Measurements from ENCODE around the gene LIMS1. TPM values are rescaled to one million over a fixed set of nuclear protein-coding genes. Genes with fewer than 3 reads are reported as not detected.
"Not testable (repeated sequence)": the region's sequence is repeated elsewhere in the genome, so short reads cannot be mapped to it uniquely, and the experiment has no call there.

Gene LIMS1
- total RNA-seq, 2 donors from 2014 or later, result 34.1 to 50.3 TPM

- H3K9me3 ChIP-seq; H3K27me3 ChIP-seq; H3K36me3 ChIP-seq; intact Hi-C loops (cut with DNase I); H3K4me1 ChIP-seq; H3K4me3 ChIP-seq; H3K27ac ChIP-seq; DNase-seq; H3K9ac ChIP-seq (ENCODE audit: low read depth in 2 of 2, low read length in 2 of 2): not testable (repeated sequence)
These were observed 116.2 kb downstream of the LIMS1 start for GRCh38 chr2:108650465-108650864.

- H3K4me1 ChIP-seq; intact Hi-C loops (cut with DNase I): not testable (repeated sequence)
These were observed 117.2 kb downstream of the LIMS1 start for GRCh38 chr2:108651468-108651867.

DNA sequence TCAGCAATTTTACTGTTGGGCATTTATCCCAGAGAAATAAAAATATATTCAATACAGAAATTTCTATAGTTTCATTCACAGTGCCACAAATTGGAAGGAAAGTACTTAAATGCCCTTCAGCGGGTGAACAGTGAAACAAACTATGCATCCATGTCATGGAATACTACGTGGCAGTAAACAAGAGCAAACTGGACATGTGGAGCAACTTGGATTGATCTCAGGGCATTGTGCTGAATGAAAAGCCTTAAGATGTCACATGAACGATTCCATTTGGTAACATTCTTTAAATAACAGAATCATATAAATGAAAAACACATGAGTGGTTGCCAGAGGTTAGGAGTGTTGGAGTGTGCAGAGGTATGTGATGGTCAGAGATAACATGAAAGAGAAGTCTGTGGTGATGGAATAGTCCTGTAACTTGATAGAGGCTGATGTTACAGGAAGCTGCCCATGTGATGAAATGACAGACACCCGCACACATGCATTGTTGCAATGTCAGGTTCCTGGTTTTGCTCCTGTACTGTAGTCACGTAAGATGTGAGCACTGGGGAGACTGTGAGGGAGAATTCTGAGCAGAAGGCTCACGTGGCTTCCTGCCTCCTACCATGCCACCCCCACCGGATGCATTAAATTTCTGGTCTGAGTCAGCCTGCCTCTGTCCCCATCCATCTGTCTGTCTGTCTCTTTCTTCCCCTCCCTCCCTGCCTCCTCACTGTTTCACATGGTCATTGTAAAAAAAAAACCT lies 118.1 kb downstream of the LIMS1 start:
- H3K36me3 ChIP-seq; H3K4me3 ChIP-seq; H3K9ac ChIP-seq (ENCODE audit: low read depth in 2 of 2, low read length in 2 of 2); H3K27me3 ChIP-seq; H3K4me1 ChIP-seq; H3K9me3 ChIP-seq; DNase-seq; H3K27ac ChIP-seq; intact Hi-C loops (cut with DNase I): not testable (repeated sequence)

More at GRCh38 chr2:108651468-108651867, 117.2 kb downstream of the LIMS1 start:
- H3K4me3 ChIP-seq; H3K27ac ChIP-seq; H3K36me3 ChIP-seq; H3K9me3 ChIP-seq; DNase-seq; H3K27me3 ChIP-seq; H3K9ac ChIP-seq (ENCODE audit: low read depth in 2 of 2, low read length in 2 of 2): not testable (repeated sequence)

- DNase-seq; intact Hi-C loops (cut with DNase I); H3K27ac ChIP-seq: not testable (repeated sequence)
These were observed 119.2 kb downstream of the LIMS1 start for GRCh38 chr2:108653425-108653824.

DNA sequence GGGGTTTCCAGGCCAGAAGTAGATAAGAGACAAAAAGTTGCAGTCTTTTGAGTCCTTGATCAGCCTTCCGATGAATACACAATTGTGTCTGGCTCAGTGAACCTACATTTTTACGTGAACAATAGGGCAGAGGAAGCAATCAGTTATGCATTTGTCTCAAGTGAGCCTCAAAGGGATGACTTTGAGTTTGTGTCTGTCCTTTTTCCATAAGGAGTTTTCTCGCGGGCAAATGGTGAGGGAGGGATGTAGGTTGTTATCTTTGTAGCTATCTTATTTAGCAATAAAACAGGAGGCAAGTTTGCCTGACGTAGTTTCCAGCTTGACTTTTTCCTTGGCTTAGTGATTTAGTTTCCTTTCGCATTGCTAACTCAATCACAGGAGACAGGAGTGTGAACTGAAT lies 119.6 kb downstream of the LIMS1 start:
- H3K9ac ChIP-seq (ENCODE audit: low read depth in 2 of 2, low read length in 2 of 2); DNase-seq; H3K27ac ChIP-seq; intact Hi-C loops (cut with DNase I); H3K36me3 ChIP-seq; H3K27me3 ChIP-seq; H3K4me1 ChIP-seq; H3K9me3 ChIP-seq; H3K4me3 ChIP-seq: not testable (repeated sequence)

More at GRCh38 chr2:108653425-108653824, 119.2 kb downstream of the LIMS1 start:
- not testable (repeated sequence) for H3K36me3 ChIP-seq; H3K27me3 ChIP-seq; H3K9me3 ChIP-seq; H3K4me3 ChIP-seq; H3K4me1 ChIP-seq; H3K9ac ChIP-seq (ENCODE audit: low read depth in 2 of 2, low read length in 2 of 2)

DNA sequence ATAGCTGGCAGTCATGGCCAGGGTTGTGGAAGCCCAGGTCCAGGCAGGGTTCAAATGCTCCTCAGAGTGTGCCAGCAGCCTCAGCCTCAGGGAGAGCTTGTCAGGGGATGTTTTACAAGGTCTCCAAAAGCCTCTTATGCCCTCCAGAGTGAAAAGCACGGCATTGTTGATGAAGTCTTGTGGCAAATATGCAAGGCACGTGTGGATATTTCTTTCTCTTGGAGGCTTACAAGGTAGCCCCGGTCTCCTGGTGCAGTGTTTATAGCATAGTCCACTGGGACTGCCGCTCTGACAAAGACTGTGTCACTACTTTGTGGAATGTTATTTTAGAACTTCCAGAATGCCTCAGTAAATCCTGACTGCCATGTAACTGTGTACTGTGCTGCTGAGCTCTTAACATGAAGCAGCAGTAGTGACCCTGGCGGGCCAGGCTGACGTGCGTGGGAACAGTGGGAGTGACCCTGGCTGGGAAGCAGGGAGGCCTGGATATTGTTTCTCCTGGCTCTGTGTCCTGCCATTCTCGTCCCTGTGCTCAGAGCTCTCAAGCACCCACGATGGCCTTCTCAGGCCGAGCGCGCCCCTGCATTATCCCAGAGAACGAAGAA lies 120.4 kb downstream of the LIMS1 start:
- intact Hi-C loops (cut with DNase I); H3K9me3 ChIP-seq; H3K4me3 ChIP-seq; DNase-seq; H3K27ac ChIP-seq; H3K4me1 ChIP-seq; H3K27me3 ChIP-seq; H3K9ac ChIP-seq (ENCODE audit: low read depth in 2 of 2, low read length in 2 of 2); H3K36me3 ChIP-seq: not testable (repeated sequence)

DNA sequence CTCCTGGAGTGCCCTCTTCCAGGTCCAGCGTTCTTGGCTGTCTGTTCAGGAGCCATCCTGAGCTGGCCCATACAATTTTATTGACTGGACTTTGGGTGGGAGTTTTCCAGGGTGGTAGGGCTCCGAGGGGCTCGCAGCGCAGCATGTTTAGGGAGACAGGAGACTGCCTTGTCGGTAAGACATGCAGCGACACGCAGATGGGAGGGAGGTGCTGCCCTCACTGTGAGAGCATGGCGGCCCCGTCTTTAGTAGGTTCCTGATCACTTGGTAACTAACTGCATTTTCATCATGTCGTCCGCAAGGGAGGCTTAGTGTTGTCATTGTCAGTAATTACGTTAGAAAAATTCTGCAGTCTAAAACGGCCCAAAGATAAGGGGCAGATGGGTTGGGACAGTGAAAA lies 121.0 kb downstream of the LIMS1 start:
- H3K9ac ChIP-seq (ENCODE audit: low read depth in 2 of 2, low read length in 2 of 2); H3K4me3 ChIP-seq; H3K9me3 ChIP-seq; intact Hi-C loops (cut with DNase I); H3K27ac ChIP-seq; H3K36me3 ChIP-seq; DNase-seq; H3K27me3 ChIP-seq; H3K4me1 ChIP-seq: not testable (repeated sequence)

DNA sequence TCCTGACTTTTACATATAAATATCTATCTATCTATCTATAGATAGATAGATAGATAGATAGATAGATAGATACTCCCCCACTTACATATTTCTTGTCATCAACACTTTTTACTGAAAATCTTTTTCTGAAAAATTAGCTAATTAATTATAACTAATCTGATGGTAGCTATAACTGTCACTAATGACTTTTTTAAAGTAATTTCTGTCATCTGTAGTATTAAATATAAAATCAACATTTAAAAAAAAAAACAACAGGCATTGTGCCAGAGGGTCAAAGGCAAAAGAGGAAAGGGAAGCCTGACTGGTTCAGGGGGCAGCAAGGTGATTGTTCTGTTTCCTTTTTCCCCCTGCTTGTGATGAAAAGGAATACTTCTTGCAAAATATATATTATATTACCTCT lies 122.0 kb downstream of the LIMS1 start:
- H3K27ac ChIP-seq; H3K4me3 ChIP-seq; H3K36me3 ChIP-seq; DNase-seq; H3K9me3 ChIP-seq; H3K4me1 ChIP-seq; H3K9ac ChIP-seq (ENCODE audit: low read depth in 2 of 2, low read length in 2 of 2); intact Hi-C loops (cut with DNase I); H3K27me3 ChIP-seq: not testable (repeated sequence)

GRCh38 chr2:108657517-108657916 lies 123.2 kb downstream of the LIMS1 start:
- H3K9ac ChIP-seq (ENCODE audit: low read depth in 2 of 2, low read length in 2 of 2); DNase-seq; H3K4me3 ChIP-seq; H3K4me1 ChIP-seq; H3K27ac ChIP-seq; H3K36me3 ChIP-seq; H3K9me3 ChIP-seq; intact Hi-C loops (cut with DNase I); H3K27me3 ChIP-seq: not testable (repeated sequence)

GRCh38 chr2:108658553-108658952 lies 124.3 kb downstream of the LIMS1 start:
- DNase-seq; H3K27ac ChIP-seq; H3K9me3 ChIP-seq; H3K4me3 ChIP-seq; H3K4me1 ChIP-seq; H3K36me3 ChIP-seq; intact Hi-C loops (cut with DNase I); H3K9ac ChIP-seq (ENCODE audit: low read depth in 2 of 2, low read length in 2 of 2); H3K27me3 ChIP-seq: not testable (repeated sequence)

GRCh38 chr2:108661493-108661892 lies 127.2 kb downstream of the LIMS1 start:
- H3K27ac ChIP-seq, result not testable (repeated sequence)

DNA sequence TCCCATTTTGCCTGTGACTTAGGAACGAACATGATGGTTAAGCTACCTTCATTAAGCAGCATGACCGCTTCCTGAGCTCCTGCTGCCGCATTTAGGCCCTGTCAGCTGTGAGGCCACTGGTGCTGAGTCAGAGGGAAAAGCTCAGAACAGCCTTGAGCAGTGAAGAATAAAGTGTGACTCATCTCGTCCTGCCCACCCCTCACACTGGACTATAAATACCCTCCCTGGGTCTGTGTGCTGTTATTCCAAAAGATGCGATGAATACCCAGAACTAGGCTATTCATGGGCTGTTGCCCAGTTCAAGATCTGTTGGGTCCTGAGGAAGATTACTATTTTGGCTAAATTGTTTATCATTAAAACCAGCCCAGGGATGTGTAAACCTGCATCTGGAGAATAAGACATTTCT lies 127.9 kb downstream of the LIMS1 start:
- H3K36me3 ChIP-seq; H3K27me3 ChIP-seq; DNase-seq; H3K27ac ChIP-seq; H3K9me3 ChIP-seq; intact Hi-C loops (cut with DNase I); H3K4me3 ChIP-seq; H3K4me1 ChIP-seq; H3K9ac ChIP-seq (ENCODE audit: low read depth in 2 of 2, low read length in 2 of 2): not testable (repeated sequence)

More at GRCh38 chr2:108661493-108661892, 127.2 kb downstream of the LIMS1 start:
- H3K9ac ChIP-seq (ENCODE audit: low read depth in 2 of 2, low read length in 2 of 2); H3K36me3 ChIP-seq; intact Hi-C loops (cut with DNase I); H3K4me3 ChIP-seq; DNase-seq; H3K27me3 ChIP-seq; H3K4me1 ChIP-seq; H3K9me3 ChIP-seq: not testable (repeated sequence)

- H3K27ac ChIP-seq; DNase-seq; intact Hi-C loops (cut with DNase I): not testable (repeated sequence)
These were observed 129.1 kb downstream of the LIMS1 start for GRCh38 chr2:108663346-108663745.

GRCh38 chr2:108664089-108664488 lies 129.8 kb downstream of the LIMS1 start:
- H3K4me1 ChIP-seq; H3K27me3 ChIP-seq; H3K9ac ChIP-seq (ENCODE audit: low read depth in 2 of 2, low read length in 2 of 2); H3K36me3 ChIP-seq; intact Hi-C loops (cut with DNase I); H3K4me3 ChIP-seq; H3K27ac ChIP-seq; DNase-seq; H3K9me3 ChIP-seq: not testable (repeated sequence)

More at GRCh38 chr2:108663346-108663745, 129.1 kb downstream of the LIMS1 start:
- not testable (repeated sequence) for H3K9me3 ChIP-seq; H3K4me1 ChIP-seq; H3K4me3 ChIP-seq; H3K27me3 ChIP-seq; H3K9ac ChIP-seq (ENCODE audit: low read depth in 2 of 2, low read length in 2 of 2); H3K36me3 ChIP-seq

Measured in colonic mucosa (tissue), 4 donors.